Neural cell (in vitro differentiated cells): ENCODE results near the gene SMARCA4. TPM values are rescaled to one million over a fixed set of nuclear protein-coding genes. Genes with fewer than 3 reads are reported as not detected.

Experiments
- H2AFZ ChIP-seq: fragments of 200-600, 300-800 bp; sonication (generic), shearing (Covaris generic); 2 replicates; pipeline ENCODE4 v1.6.0; 2014; ENCODE audit warnings: low read depth, mild to moderate bottlenecking, antibody characterized with exemption, low read length, moderate library complexity
- H3F3A ChIP-seq: fragments of 200-600 bp; shearing (Covaris generic); 2 replicates; pipeline ENCODE4 v1.6.1; 2016; ENCODE audit warnings: mild to moderate bottlenecking, moderate library complexity, mixed read lengths, antibody characterized with exemption, low read length; ENCODE audit not compliant: insufficient read depth, poor library complexity, severe bottlenecking
- H3K27ac ChIP-seq: fragments of 200-600, 300-800 bp; sonication (generic), shearing (Covaris generic); 2 replicates; pipeline ENCODE4 v1.5.1; 2014; ENCODE audit warnings: mild to moderate bottlenecking, low read length, moderate library complexity
- H3K27me3 ChIP-seq: fragments of 300-800, 200-600 bp; sonication (generic), shearing (Covaris generic); 2 replicates; pipeline ENCODE4 v1.6.0; 2014; ENCODE audit warnings: mild to moderate bottlenecking, low read depth, low read length, moderate library complexity; ENCODE audit not compliant: insufficient read depth
- H3K36me3 ChIP-seq: fragments of 300-800, 200-600 bp; sonication (generic), shearing (Covaris generic); 2 replicates; pipeline ENCODE4 v1.5.1; 2014; ENCODE audit warnings: mild to moderate bottlenecking, antibody characterized with exemption, low read length, moderate library complexity; ENCODE audit not compliant: insufficient read depth
- H3K4me2 ChIP-seq: fragments of 300-800, 200-600 bp; sonication (generic), shearing (Covaris generic); 2 replicates; pipeline ENCODE4 v1.6.0; 2014; ENCODE audit warnings: mild to moderate bottlenecking, low read length
- H3K4me3 ChIP-seq: fragments of 300-800, 200-600 bp; sonication (generic), shearing (Covaris generic); 2 replicates; pipeline ENCODE4 v1.5.1; 2014; ENCODE audit warnings: mild to moderate bottlenecking, low read length, moderate library complexity
- H3K79me2 ChIP-seq: fragments of 200-600 bp; shearing (Covaris generic); replicated peaks from 2 replicates; pipeline ENCODE4 v1.6.0; 2014; ENCODE audit warnings: mild to moderate bottlenecking, low read length, moderate library complexity; ENCODE audit not compliant: insufficient read depth
- H3K9ac ChIP-seq: fragments of 300-800, 200-600 bp; sonication (generic), shearing (Covaris generic); 2 replicates; pipeline ENCODE4 v1.6.1; 2016; ENCODE audit warnings: mild to moderate bottlenecking, low read length, mixed read lengths
- H3K9me2 ChIP-seq: fragments of 200-600 bp; shearing (Covaris generic); 2 replicates; pipeline ENCODE4 v1.6.1; 2016; ENCODE audit warnings: mild to moderate bottlenecking, low read length, mixed read lengths; ENCODE audit not compliant: insufficient read depth
- H3K9me3 ChIP-seq: fragments of 200-600, 300-800 bp; sonication (generic), shearing (Covaris generic); 2 replicates; pipeline ENCODE4 v1.6.1; 2016; ENCODE audit warnings: mild to moderate bottlenecking, mixed run types, low read length, moderate library complexity, mixed read lengths
- H4K20me1 ChIP-seq: fragments of 200-600 bp; shearing (Covaris generic); 2 replicates; pipeline ENCODE4 v1.6.1; 2016; ENCODE audit warnings: mild to moderate bottlenecking, mixed run types; ENCODE audit not compliant: insufficient read depth
- CTCF ChIP-seq: fragments of 450-650 bp; IDR thresholded peaks from 2 replicates; pipeline ENCODE4 v1.5.1; 2014; ENCODE audit warnings: antibody characterized with exemption, mild to moderate bottlenecking, moderate library complexity; ENCODE audit not compliant: poor library complexity, severe bottlenecking
- EP300 ChIP-seq: fragments of 450-650 bp; conservative IDR thresholded peaks from 2 replicates; pipeline ENCODE4 v1.6.1; 2014; ENCODE audit warnings: antibody characterized with exemption, mild to moderate bottlenecking, moderate library complexity; ENCODE audit not compliant: poor library complexity, severe bottlenecking
- EZH2 ChIP-seq: fragments of 200-600, 300-800 bp; shearing (Covaris generic), sonication (generic); IDR thresholded peaks from 2 replicates; pipeline ENCODE4 v1.6.1; 2014; ENCODE audit warnings: antibody characterized with exemption, low read length, borderline replicate concordance, mild to moderate bottlenecking; ENCODE audit not compliant: insufficient read depth, poor library complexity, severe bottlenecking
- MXI1 ChIP-seq: fragments of 450-650 bp; conservative IDR thresholded peaks from 2 replicates; pipeline ENCODE4 v1.6.1; 2014; ENCODE audit warnings: antibody characterized with exemption, mild to moderate bottlenecking; ENCODE audit not compliant: poor library complexity, severe bottlenecking
- POLR2AphosphoS5 ChIP-seq: IDR thresholded peaks from 2 replicates; pipeline ENCODE4 v1.6.1; 2012
- RAD21 ChIP-seq: fragments of 450-650 bp; conservative IDR thresholded peaks from 2 replicates; pipeline ENCODE4 v1.6.1; 2014; ENCODE audit warnings: antibody characterized with exemption, mild to moderate bottlenecking, moderate library complexity
- REST ChIP-seq: IDR thresholded peaks from 2 replicates; pipeline ENCODE4 v1.6.1; 2012; ENCODE audit warnings: borderline replicate concordance
- SMC3 ChIP-seq: fragments of 450-650 bp; conservative IDR thresholded peaks from 2 replicates; pipeline ENCODE4 v1.6.1; 2014; ENCODE audit warnings: antibody characterized with exemption, mild to moderate bottlenecking, moderate library complexity; ENCODE audit not compliant: poor library complexity
- TAF1 ChIP-seq: IDR thresholded peaks from 2 replicates; pipeline ENCODE4 v1.6.1; 2012; ENCODE audit warnings: low read depth
- polyA plus RNA-seq: library from polyadenylated mRNA; depleted of rRNA; stranded (reverse); fragments of >200 nt; gene quantifications from 2 replicates; pipeline ENCODE4 v1.2.3, GENCODE V29; 2014

Gene SMARCA4
- polyA plus RNA-seq, 1 donor from 2014 or later, result 97.3 TPM

GRCh38 chr19:10966809-10967208 is 6.0 kb downstream of the SMARCA4 start:
- H3K9me3 ChIP-seq, result no peaks in the 10 kb centered on the region
- H3K79me2 ChIP-seq, result peaks cover 85% of the 10 kb centered on the region
- H2AFZ ChIP-seq, result no peak overlapping the region
- H3K4me3 ChIP-seq, result no peak overlapping the region
- no peaks in the 10 kb centered on the region for H3K9me2 ChIP-seq
- no peaks in the 10 kb centered on the region for H3K27me3 ChIP-seq
- H3K4me2 ChIP-seq, result no peak overlapping the region
- no peaks in the 10 kb centered on the region for H3F3A ChIP-seq
- H4K20me1 ChIP-seq, result peaks cover 43% of the 10 kb centered on the region
- no peak overlapping the region for H3K9ac ChIP-seq
- TF ChIP-seq CTCF, result no peak
- no peak for TF ChIP-seq EZH2
- TF ChIP-seq MXI1, result no peak
- TF ChIP-seq TAF1, result no peak
- no peak for TF ChIP-seq SMC3
- no peak for TF ChIP-seq REST
- TF ChIP-seq RAD21, result no peak
- no peak for TF ChIP-seq EP300
- TF ChIP-seq POLR2AphosphoS5, result no peak
- no peak overlapping the region for H3K27ac ChIP-seq
- H3K36me3 ChIP-seq, result no peaks in the 10 kb centered on the region

GRCh38 chr19:10968527-10969135 is 7.8 kb downstream of the SMARCA4 start:
- Histone ChIP-seq H4K20me1 (peaks cover 43% of the 10 kb centered on the region), H3K9me3 (no peaks in the 10 kb centered on the region), H3K27me3 (no peaks in the 10 kb centered on the region), H3K4me3 (no peak overlapping the region), H3K79me2 (peaks cover 83% of the 10 kb centered on the region), H3K9ac (no peak overlapping the region), H3K27ac (no peak overlapping the region), H3K4me2 (no peak overlapping the region), H2AFZ (no peak overlapping the region), H3K36me3 (no peaks in the 10 kb centered on the region), H3F3A (no peaks in the 10 kb centered on the region), H3K9me2 (no peaks in the 10 kb centered on the region)
- TF ChIP-seq CTCF (no peak), EZH2 (no peak), SMC3 (no peak), MXI1 (no peak), RAD21 (no peak), TAF1 (no peak), REST (no peak), POLR2AphosphoS5 (no peak)
